Measurements from ENCODE around the gene MOV10L1. TPM values are rescaled to one million over a fixed set of nuclear protein-coding genes. Genes with fewer than 3 reads are reported as not detected.

MOV10L1 gene
- total RNA-seq, 4 donors from 2014 or later, result 0.33 to 1.5 (median 1.0) TPM

DNA sequence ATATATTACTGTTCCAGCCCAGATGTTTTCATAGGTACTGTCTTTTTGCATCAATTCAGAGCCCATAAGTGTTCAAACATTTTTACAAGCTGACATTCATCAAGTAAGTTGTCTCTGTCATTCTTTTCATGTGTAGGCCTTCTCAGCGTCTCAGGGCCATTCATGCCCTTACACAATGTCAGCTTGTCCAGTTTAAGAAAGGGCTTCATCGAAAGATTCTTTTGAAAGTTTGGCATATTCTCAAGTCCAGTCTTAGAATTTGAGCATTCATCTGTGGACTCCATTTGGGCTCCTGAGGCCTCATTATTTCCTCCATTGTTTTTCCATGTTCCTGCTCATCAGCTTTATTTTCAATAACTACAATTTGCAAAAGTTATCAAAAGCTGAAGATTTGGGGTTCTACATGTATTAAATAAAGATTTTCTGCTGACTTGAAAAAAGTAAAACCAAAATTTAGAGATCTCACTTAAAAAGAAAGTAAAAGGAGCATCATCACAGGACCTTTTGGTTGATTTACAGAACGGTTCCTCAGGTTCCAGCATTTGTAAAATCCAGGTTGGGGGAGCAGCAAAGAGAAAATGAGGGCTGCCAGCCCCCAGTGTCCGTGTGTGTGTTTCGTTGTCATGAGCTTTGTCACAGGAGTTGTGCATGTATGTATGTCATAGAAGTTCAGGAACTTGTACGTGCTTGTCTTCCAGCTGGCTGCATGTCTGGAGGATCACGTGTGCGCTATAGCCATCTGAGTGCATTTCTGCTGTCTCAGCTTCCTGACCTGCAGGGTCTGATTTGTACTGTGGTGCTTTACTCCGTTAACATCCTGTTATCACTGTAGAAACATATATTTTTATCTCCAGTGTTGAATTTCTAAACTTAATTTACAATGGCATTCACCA lies 15.6 kb downstream of the MOV10L1 start:
- Histone ChIP-seq H3K4me1 (no peaks in the 10 kb centered on the region), H3K9me3 (no peaks in the 10 kb centered on the region), H3K27me3 (no peaks in the 10 kb centered on the region), H3K27ac (no peak overlapping the region), H3K36me3 (no peaks in the 10 kb centered on the region), H3K4me3 (replicated peaks in 1 of 3) (no peak overlapping the region)
- TF ChIP-seq, protein P1, sequence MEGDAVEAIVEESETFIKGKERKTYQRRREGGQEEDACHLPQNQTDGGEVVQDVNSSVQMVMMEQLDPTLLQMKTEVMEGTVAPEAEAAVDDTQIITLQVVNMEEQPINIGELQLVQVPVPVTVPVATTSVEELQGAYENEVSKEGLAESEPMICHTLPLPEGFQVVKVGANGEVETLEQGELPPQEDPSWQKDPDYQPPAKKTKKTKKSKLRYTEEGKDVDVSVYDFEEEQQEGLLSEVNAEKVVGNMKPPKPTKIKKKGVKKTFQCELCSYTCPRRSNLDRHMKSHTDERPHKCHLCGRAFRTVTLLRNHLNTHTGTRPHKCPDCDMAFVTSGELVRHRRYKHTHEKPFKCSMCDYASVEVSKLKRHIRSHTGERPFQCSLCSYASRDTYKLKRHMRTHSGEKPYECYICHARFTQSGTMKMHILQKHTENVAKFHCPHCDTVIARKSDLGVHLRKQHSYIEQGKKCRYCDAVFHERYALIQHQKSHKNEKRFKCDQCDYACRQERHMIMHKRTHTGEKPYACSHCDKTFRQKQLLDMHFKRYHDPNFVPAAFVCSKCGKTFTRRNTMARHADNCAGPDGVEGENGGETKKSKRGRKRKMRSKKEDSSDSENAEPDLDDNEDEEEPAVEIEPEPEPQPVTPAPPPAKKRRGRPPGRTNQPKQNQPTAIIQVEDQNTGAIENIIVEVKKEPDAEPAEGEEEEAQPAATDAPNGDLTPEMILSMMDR (IDR thresholded peaks at IDR 0.05), result no peak
- TF ChIP-seq POLR2A (IDR thresholded peaks at IDR 0.05), result no peak
- DNase-seq, result no peak
- WGBS, 2 donors, result 63 to 69% methylated on average over 9 of the region's 9 CpGs
- intact Hi-C loops (cut with DNase I), result no loop called here

DNA sequence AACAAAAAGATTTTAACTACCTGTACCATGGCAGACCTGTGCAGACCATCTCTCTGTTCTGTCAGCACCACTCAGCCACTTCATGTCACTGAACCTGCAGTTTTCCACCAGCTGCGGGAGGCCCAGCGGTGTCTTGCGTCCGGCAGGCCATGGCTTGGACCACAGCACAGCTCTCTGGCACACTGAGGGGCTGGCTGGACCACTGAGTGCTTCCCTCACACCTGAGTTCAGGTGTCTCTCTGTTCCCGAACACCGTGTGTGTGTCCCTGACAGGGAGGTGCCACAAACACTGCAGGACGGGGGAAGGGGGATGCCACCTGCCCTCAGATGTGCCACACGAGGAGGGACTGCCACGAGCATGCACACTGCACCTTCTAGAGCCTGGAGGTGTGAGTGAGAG lies 17.7 kb downstream of the MOV10L1 start:
- intact Hi-C loops (cut with DNase I), result no loop called here
- Histone ChIP-seq H3K27me3 (no peaks in the 10 kb centered on the region), H3K4me1 (peaks cover 0 to 3% of the 10 kb centered on the region in 2 donors), H3K4me3 (replicated peaks in 1 of 3) (no peak overlapping the region), H3K36me3 (no peaks in the 10 kb centered on the region), H3K9me3 (no peaks in the 10 kb centered on the region), H3K27ac (no peak overlapping the region)
- WGBS, 2 donors, result 81 to 84% methylated on average over 9 of the region's 9 CpGs
- DNase-seq, result no peak
- no peak for TF ChIP-seq POLR2A (IDR thresholded peaks at IDR 0.05)
- TF ChIP-seq, protein P1 (IDR thresholded peaks at IDR 0.05), result no peak

DNA sequence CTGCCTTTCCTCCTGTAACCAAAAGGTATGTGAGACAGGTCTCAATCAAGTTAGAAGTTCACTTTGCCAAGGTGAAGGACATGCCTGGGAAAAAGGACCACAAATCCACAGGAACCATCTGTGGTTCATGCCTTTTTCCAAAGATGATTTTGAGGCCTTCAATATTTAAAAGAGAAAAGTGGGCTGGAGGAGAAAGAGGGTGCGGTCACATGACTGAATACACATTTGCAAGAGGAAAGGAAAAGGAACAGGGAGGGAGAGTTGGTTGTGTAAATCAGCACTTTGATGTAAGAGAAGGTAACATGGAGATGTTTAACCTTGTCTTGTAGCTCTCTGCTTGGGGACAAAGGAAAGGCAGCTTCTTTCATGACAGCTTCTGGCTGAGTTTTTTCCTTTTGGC lies 21.2 kb downstream of the MOV10L1 start:
- Histone ChIP-seq H3K4me1 (peaks cover 4 to 22% of the 10 kb centered on the region in 2 donors), H3K9me3 (no peaks in the 10 kb centered on the region), H3K4me3 (replicated peaks in 1 of 3) (no peak overlapping the region), H3K36me3 (no peaks in the 10 kb centered on the region), H3K27me3 (no peaks in the 10 kb centered on the region), H3K27ac (no peak overlapping the region)
- TF ChIP-seq, protein P1 (IDR thresholded peaks at IDR 0.05), result no peak
- 93 to 94% methylated on average over 1 of the region's 1 CpG for WGBS, 2 donors
- intact Hi-C loops (cut with DNase I), result no loop called here
- DNase-seq, result no peak

DNA sequence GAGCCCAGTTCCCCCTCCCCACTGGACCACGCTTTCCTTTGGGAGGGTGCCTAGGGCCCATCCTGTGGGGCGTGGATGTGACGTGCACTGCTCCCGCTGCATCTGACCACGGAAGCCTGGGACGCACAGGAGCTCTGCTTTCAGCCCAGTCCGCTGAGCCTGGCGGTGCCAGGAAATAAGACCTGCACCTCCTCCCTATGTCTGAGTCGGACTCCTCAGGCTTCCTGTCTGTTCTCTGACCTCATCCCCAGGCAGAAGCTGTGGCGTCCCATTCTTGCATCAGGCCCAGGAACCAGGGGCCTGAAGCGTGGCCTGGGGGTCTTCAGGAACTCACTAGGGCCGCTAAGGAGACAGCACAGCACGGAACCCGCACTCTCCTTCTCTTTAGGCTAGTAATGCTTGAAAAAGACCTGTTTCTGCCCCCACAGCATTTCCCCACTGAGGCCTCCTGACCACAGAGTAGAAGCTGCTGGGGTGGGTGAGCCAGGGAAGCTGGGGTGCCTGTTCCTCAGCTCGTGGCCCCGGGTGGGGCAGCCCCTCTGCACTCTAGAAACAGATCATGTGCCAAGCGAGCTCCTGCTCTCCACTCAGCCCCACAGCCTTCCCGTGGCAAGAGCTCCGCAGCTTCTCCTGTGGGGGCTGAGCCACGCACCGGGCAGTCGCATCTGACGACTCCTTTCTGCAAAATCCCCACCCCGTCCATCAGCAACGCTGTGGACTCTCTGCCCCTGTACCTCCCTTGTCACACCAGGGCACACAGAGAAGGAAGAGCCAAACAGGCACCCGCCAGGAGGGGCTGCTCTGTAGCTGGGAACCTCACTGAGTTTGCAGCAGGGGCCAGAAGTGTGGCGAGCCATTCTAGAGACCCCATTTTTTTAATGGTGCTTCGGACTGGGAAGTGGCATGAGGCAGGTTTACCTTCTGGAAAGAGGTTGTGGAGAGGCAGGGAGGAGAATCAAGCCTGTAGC lies 22.6 kb downstream of the MOV10L1 start:
- Histone ChIP-seq H3K9me3 (no peaks in the 10 kb centered on the region), H3K4me1 (peaks cover 4 to 22% of the 10 kb centered on the region in 2 donors), H3K4me3 (replicated peaks in 1 of 3) (no peak overlapping the region), H3K27me3 (no peaks in the 10 kb centered on the region), H3K27ac (no peak overlapping the region), H3K36me3 (no peaks in the 10 kb centered on the region)
- WGBS, 2 donors, result 73 to 81% methylated on average over 8 to 19 of the region's 28 CpGs
- no peak for TF ChIP-seq POLR2A (IDR thresholded peaks at IDR 0.05)
- TF ChIP-seq, protein P1 (IDR thresholded peaks at IDR 0.05), result no peak
- DNase-seq, result no peak
- intact Hi-C loops (cut with DNase I), result no loop called here

All from thyroid gland (tissue), 4 donors.